ENCODE measurements around the gene DGLUCY. TPM values are rescaled to one million over a fixed set of nuclear protein-coding genes. Genes with fewer than 3 reads are reported as not detected.
"Not testable (repeated sequence)": the region's sequence is repeated elsewhere in the genome, so short reads cannot be mapped to it uniquely, and the experiment has no call there.

The DGLUCY gene
- polyA plus RNA-seq, 3 donors = 54.9 to 88.4 (median 66.0) TPM

DNA sequence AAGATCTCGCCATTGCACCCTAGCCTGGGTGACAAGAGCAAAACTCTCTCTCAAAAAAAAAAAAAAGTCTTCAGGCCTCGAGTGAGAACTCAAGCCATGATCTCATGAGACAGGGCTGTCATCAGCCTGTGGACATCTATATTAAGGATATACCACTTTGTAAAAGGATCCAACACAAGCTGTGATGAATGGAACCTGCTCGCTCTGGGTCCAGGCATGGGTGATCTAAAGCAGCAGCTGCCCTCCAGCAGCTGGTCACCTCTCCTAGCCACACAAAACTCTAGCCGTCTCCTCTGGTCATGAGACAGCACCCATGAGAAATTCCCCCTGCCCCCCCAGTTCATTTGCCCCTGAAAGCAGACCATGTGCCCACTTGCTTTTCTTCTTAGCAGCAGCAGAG, 19.1 kb upstream of the DGLUCY start:
- no peaks in the 10 kb centered on the region for H3K36me3 Mint-ChIP-seq
- Histone ChIP-seq H4K20me1 (ENCODE audit: insufficient read depth, low read length) (no peaks in the 10 kb centered on the region), H3K4me2 (replicated peaks; ENCODE audit: extremely low read depth, low read length, poor library complexity, severe bottlenecking) (no peak overlapping the region), H3K36me3 (replicated peaks in 1 of 2; ENCODE audit: control insufficient read depth in 1 of 2, insufficient read depth in 2 of 2, low read length in 2 of 2) (no peaks in the 10 kb centered on the region), H3K9me3 (replicated peaks in 1 of 2; ENCODE audit: control insufficient read depth in 1 of 2, insufficient read depth in 1 of 2, low read length in 2 of 2) (no peaks in the 10 kb centered on the region), H2AFZ (ENCODE audit: insufficient read depth, low read depth, low read length, poor library complexity, severe bottlenecking) (no peak overlapping the region), H3K9ac (ENCODE audit: insufficient read depth, low read length, poor library complexity, severe bottlenecking) (no peak overlapping the region), H3K79me2 (ENCODE audit: insufficient read depth, low read length) (no peaks in the 10 kb centered on the region), H3K27me3 (ENCODE audit: control insufficient read depth in 2 of 2, insufficient read depth in 2 of 2, low read length in 2 of 2) (no peaks in the 10 kb centered on the region), H3K4me3 (replicated peaks in 1 of 3; ENCODE audit: low read depth in 2 of 3, low read length in 3 of 3) (no peak overlapping the region), H3K27ac (ENCODE audit: low read depth in 1 of 2, low read length in 2 of 2) (no peak overlapping the region), H3K4me1 (ENCODE audit: control insufficient read depth in 1 of 2, insufficient read depth in 2 of 2, low read length in 2 of 2) (no peaks in the 10 kb centered on the region)
- WGBS (ENCODE audit: insufficient coverage) = 92% methylated on average over 2 of the region's 4 CpGs
- no peak overlapping the region for H3K27ac Mint-ChIP-seq
- H3K4me1 Mint-ChIP-seq = no peaks in the 10 kb centered on the region
- H3K27me3 Mint-ChIP-seq (ENCODE audit: low read depth in 3 of 3) = peaks cover 3 to 11% (median 4%) of the 10 kb centered on the region in 3 donors
- intact Hi-C loops (cut with micrococcal nuclease) = no loop called here
- TF ChIP-seq, protein P1, sequence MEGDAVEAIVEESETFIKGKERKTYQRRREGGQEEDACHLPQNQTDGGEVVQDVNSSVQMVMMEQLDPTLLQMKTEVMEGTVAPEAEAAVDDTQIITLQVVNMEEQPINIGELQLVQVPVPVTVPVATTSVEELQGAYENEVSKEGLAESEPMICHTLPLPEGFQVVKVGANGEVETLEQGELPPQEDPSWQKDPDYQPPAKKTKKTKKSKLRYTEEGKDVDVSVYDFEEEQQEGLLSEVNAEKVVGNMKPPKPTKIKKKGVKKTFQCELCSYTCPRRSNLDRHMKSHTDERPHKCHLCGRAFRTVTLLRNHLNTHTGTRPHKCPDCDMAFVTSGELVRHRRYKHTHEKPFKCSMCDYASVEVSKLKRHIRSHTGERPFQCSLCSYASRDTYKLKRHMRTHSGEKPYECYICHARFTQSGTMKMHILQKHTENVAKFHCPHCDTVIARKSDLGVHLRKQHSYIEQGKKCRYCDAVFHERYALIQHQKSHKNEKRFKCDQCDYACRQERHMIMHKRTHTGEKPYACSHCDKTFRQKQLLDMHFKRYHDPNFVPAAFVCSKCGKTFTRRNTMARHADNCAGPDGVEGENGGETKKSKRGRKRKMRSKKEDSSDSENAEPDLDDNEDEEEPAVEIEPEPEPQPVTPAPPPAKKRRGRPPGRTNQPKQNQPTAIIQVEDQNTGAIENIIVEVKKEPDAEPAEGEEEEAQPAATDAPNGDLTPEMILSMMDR (IDR thresholded peaks at IDR 0.05) = no peak
- H3K9me3 Mint-ChIP-seq = no peaks in the 10 kb centered on the region
- no peak for DNase-seq
- H3K4me3 Mint-ChIP-seq = no peak overlapping the region

DNA sequence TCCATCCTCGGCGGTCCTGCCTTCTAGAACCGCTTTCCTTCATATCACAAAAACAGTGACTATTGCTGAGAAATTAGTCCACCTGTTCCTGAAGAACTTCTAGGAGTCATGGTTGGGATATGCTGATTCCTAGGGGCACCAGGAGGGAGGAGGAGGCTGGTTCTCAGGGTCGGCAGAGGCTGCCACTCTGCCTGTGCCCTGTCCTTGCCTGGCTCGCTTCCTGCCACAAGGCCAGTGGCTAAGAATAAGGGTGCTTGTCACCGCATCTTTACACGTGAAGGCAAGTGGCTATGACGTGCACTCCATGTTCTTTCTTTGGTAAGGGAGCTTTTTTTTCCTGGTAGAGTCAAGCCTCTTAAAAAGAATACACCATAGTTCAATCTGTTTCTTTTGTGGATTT, 18.7 kb upstream of the DGLUCY start:
- Histone ChIP-seq H3K4me1 (ENCODE audit: control insufficient read depth in 1 of 2, insufficient read depth in 2 of 2, low read length in 2 of 2) (no peaks in the 10 kb centered on the region), H3K27me3 (ENCODE audit: control insufficient read depth in 2 of 2, insufficient read depth in 2 of 2, low read length in 2 of 2) (no peaks in the 10 kb centered on the region), H3K36me3 (replicated peaks in 1 of 2; ENCODE audit: control insufficient read depth in 1 of 2, insufficient read depth in 2 of 2, low read length in 2 of 2) (no peaks in the 10 kb centered on the region), H2AFZ (ENCODE audit: insufficient read depth, low read depth, low read length, poor library complexity, severe bottlenecking) (no peak overlapping the region), H3K9me3 (replicated peaks in 1 of 2; ENCODE audit: control insufficient read depth in 1 of 2, insufficient read depth in 1 of 2, low read length in 2 of 2) (no peaks in the 10 kb centered on the region), H3K4me2 (replicated peaks; ENCODE audit: extremely low read depth, low read length, poor library complexity, severe bottlenecking) (no peak overlapping the region), H3K79me2 (ENCODE audit: insufficient read depth, low read length) (no peaks in the 10 kb centered on the region), H3K4me3 (replicated peaks in 1 of 3; ENCODE audit: low read depth in 2 of 3, low read length in 3 of 3) (no peak overlapping the region), H3K9ac (ENCODE audit: insufficient read depth, low read length, poor library complexity, severe bottlenecking) (no peak overlapping the region), H3K27ac (ENCODE audit: low read depth in 1 of 2, low read length in 2 of 2) (no peak overlapping the region), H4K20me1 (ENCODE audit: insufficient read depth, low read length) (no peaks in the 10 kb centered on the region)
- intact Hi-C loops (cut with micrococcal nuclease) = no loop called here
- WGBS (ENCODE audit: insufficient coverage) = 100% methylated on average over 2 of the region's 8 CpGs
- DNase-seq = no peak
- TF ChIP-seq, protein P1 (IDR thresholded peaks at IDR 0.05) = no peak
- peaks cover 3 to 9% (median 4%) of the 10 kb centered on the region in 3 donors for H3K27me3 Mint-ChIP-seq (ENCODE audit: low read depth in 3 of 3)
- H3K4me1 Mint-ChIP-seq = no peaks in the 10 kb centered on the region
- no peaks in the 10 kb centered on the region for H3K36me3 Mint-ChIP-seq
- H3K9me3 Mint-ChIP-seq = no peaks in the 10 kb centered on the region
- H3K4me3 Mint-ChIP-seq = no peak overlapping the region
- H3K27ac Mint-ChIP-seq = no peak overlapping the region

DNA sequence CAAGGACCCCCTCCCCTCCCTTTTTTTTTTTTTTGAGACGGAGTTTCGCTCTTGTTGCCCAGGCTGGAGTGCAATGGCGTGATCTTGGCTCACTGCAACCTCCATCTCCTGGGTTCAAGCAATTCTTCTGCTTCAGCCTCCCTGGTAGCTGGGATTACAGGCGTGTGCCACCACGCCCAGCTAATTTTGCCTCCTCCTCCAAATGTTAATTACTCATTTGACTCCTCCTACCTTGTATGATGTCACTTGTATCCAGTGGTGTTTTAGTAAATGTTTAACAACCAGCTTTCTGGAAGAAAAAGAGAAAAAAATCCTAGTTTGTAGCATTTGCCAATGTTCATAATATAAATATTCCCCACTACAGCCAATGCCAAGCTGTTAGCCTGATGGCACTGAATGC, 16.2 kb upstream of the DGLUCY start:
- H3K27me3 Mint-ChIP-seq (ENCODE audit: low read depth in 3 of 3); H3K79me2 ChIP-seq (ENCODE audit: insufficient read depth, low read length); H3K27me3 ChIP-seq (ENCODE audit: control insufficient read depth in 2 of 2, insufficient read depth in 2 of 2, low read length in 2 of 2); H3K4me3 ChIP-seq (replicated peaks in 1 of 3; ENCODE audit: low read depth in 2 of 3, low read length in 3 of 3); intact Hi-C loops (cut with micrococcal nuclease); H3K4me1 Mint-ChIP-seq; H3K4me2 ChIP-seq (replicated peaks; ENCODE audit: extremely low read depth, low read length, poor library complexity, severe bottlenecking); H3K9ac ChIP-seq (ENCODE audit: insufficient read depth, low read length, poor library complexity, severe bottlenecking); H3K4me3 Mint-ChIP-seq; H3K9me3 ChIP-seq (replicated peaks in 1 of 2; ENCODE audit: control insufficient read depth in 1 of 2, insufficient read depth in 1 of 2, low read length in 2 of 2); H3K36me3 ChIP-seq (replicated peaks in 1 of 2; ENCODE audit: control insufficient read depth in 1 of 2, insufficient read depth in 2 of 2, low read length in 2 of 2); H2AFZ ChIP-seq (ENCODE audit: insufficient read depth, low read depth, low read length, poor library complexity, severe bottlenecking); H3K36me3 Mint-ChIP-seq; H3K4me1 ChIP-seq (ENCODE audit: control insufficient read depth in 1 of 2, insufficient read depth in 2 of 2, low read length in 2 of 2); H3K27ac ChIP-seq (ENCODE audit: low read depth in 1 of 2, low read length in 2 of 2); H3K27ac Mint-ChIP-seq; H3K9me3 Mint-ChIP-seq; DNase-seq; H4K20me1 ChIP-seq (ENCODE audit: insufficient read depth, low read length): not testable (repeated sequence)
- 100% methylated on average over 1 of the region's 5 CpGs for WGBS (ENCODE audit: insufficient coverage)
